Measurements from ENCODE around the gene PCDHA11.

DNA sequence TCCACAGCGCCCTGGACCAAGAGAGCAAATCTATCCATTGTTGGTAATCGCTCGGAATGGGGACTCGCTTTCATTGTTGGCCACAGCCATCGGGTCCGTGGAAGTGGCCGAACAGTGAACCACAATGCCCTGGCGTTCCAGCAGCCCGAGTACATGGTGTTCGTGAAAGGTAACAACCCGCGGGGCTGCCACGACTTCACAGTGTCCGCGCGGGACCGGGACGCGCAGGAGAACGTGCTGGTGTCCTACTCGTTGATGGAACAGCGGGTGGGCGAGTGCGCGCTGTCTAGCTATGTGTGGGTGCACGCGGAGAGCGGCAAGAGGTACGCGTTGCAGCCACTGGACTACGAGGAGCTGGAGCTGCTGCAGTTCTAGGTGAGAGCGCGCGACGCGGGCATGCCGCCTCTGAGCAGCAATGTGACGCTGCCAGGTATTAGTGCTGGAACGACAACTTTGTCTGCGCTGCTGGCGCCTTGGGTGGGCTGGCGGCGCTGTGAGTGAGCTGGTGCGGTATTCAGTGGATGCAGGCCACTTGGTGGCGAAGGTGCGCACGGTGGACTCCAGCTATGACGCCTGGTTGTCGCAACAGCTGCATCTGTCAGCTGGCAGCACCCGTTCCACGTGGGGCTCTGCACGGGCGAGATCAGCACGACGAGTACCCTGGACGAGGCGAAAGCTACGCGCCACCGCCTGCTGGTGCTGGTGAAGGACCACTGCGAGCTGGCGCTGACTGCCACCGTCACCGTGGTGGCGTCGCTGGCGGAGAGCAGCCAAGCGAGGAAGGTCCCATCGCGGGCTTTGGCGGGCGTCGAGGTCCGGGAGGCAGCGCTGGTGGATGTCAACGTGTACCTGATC, 6.1 kb upstream of the PCDHA11 start:
- TF ChIP-seq ZNF274 (IDR thresholded peaks at IDR 0.05; ENCODE audit: low read depth, low read length) (no peak), YY1 (IDR thresholded peaks at IDR 0.05; ENCODE audit: insufficient read depth, insufficient read length) (no peak)

Measured in NT2/D1 (cell line).